GM03348 (cell line): ENCODE data around the gene NADSYN1.

Experiments used
- DNase-seq: peaks from one replicate; pipeline ENCODE4 v3.0.0; 2012; ENCODE audit warnings: low spot score

The NADSYN1 gene

DNA sequence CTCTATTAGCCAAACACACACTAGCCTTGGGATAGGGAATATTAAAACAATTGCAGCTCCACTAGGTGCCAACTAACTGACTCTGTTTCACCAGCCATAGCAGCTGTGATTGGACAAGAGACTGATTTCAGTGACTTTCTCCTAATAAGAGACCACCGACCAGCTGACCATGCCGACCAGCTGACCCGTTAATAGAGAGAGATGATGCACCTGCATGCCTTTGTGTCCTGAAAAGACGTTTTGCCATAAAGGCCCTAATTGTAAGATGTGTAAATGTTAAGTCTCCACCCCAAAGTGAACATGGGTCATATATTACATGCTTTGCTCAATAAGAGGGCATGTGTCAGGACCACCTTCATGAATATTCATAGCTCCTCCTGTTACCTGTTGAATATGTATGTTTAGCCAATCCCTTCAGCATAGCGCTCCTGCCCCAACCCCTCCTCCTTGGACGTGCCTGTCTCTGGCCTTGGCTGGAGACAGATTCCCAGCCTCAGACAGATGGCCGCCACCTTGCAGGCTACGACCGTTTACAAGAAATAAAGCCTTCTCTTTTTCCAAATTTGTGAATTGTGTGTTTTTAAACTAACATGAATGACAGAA lies 1.3 kb upstream of the NADSYN1 start:
- DNase-seq: no peak

- DNase-seq: peak; percentile 35
Observed at GRCh38 chr11:71452199-71453036, 585 bp upstream of the NADSYN1 start.

DNA sequence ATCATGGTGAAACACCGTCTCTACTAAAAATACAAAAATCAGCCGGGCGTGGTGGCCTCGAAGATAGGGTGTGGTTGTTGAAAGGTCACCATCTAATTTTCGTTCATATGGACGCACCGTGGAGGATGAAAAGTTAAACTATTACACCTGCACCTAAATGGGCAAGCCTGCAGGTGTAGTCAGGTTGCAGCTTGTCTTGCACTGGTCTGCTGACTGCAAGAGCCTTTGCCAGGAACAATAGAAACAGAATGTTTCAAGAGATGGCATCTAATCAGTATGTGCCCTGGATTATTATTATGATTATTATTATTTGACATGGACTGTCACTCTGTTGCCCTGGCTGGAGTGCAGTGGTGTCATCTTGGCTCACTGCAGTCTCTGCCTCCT lies 908 bp downstream of the NADSYN1 start:
- no peak for DNase-seq

DNA sequence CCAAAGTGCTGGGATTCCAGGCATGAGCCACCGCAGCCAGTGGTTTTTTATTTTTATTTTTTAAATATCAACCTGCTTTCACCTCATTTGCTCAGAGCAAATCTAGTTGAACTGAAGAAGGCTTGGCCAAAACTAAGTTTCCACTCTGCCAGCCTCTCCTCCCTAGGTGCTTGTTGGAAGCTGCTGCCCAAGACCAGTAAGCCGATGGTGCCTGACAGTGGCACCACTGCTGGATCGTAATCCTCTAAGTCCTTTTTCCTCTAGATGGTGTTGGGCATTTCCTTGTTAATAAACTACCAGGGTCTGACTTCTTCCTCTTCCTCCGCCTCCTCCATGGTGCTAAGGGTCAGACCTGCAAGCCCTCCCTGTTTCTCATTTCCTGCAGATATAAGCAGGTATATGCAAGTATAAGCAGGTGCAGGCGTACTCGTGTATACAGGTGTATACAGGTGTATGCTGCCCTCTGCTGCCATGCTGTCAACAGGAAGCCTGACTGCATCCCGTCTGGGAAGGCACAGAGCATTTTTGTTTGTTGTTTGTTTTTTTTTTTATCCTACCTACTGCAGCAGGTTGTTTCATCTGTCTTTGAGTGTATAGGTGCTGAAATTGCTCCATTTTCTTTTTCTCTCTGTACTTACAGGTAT lies 1.6 kb downstream of the NADSYN1 start:
- no peak for DNase-seq

DNA sequence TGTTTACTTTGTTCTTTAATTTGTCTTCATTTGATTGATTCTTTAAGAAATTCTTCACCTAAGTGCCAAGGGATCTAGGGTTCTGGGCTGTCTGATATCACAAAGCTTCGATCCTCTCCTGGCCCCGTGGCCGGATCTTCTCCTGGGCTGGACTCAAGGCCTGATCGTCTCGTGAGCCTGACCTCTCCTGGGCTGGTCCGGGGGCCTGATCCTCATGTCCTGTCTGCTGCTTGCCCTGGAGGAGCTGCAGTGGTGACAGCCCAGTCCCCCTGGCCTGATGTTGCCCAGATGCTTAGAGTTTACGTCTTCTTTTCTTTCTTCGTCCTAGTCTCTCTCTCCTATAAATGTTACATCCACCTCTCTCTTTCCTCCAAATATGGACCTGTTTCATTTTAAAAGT lies 3.3 kb downstream of the NADSYN1 start:
- no peak for DNase-seq

GRCh38 chr11:71456831-71457230 lies 3.8 kb downstream of the NADSYN1 start:
- no peak for DNase-seq

DNA sequence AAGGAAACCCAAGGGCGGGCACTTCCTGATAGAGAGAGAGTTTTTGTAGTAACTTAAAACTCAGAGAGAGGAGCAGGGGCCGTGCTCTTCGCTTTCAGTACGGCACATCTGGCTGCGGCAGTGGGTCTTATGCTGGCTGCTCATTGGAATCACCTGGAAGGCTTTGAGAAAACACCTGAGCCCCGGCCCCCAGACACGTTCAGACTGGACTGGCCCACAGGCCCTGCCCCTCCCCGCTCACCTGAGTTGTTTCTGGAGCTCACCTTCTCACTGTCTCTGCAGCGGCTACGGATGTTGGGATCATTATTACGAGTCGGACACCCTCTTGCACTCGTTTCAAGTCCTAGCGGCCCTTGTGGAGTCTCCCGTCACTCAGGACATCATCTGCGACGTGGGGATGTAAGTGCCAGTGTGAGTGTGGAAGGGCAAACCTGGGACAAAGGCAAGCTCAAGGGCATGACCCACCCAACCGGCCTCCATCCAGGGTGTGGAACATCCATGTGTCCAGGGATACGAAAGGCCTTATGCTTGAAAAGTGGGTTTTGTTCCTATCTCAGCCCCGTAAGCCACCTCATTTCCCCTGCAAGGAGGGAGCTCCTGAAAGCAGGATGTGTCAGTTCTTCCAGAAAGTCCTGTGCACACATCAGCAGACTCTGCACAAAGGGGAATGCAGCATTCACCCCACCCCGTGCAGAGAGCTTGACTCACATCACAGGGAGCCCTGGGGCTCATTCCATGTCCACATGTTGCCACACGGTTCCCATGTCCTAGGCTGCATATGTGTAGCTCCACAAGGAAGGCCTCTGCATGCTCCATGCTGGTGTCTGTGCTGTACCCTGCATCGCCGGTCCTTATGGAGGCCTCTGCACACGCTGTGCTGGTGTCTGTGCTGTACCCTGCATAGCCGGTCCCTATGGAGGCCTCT lies 5.4 kb downstream of the NADSYN1 start:
- no peak for DNase-seq

DNA sequence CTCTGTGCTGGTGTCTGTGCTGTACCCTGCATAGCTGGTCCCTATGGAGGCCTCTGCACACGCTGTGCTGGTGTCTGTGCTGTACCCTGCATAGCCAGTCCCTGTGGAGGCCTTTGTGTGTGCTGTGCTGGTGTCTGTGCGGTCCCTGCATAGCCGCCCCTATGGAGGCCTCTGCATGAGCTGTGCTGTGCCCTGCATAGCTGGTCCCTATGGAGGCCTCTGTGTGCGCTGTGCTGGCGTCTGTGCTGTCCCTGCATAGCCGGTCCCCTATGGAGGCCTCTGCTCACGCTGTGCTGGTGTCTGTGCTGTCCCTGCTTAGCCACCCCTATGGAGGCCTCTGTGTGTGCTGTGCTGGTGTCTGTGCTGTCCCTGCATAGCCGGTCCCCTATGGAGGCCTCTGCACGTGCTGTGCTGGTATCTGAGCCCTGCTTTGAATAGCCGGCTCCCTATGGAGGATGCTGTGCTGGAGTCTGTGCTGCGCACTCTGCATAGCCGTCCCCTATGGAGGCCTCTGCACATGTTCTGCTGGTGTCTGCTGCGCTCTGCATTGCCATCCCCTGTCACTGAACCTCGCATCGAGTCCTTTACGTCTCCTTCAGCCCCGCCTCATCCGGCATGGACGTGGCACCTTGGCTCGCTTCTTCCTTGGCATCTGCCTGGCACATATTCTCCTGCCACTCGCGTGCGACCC lies 6.2 kb downstream of the NADSYN1 start:
- DNase-seq: no peak

DNA sequence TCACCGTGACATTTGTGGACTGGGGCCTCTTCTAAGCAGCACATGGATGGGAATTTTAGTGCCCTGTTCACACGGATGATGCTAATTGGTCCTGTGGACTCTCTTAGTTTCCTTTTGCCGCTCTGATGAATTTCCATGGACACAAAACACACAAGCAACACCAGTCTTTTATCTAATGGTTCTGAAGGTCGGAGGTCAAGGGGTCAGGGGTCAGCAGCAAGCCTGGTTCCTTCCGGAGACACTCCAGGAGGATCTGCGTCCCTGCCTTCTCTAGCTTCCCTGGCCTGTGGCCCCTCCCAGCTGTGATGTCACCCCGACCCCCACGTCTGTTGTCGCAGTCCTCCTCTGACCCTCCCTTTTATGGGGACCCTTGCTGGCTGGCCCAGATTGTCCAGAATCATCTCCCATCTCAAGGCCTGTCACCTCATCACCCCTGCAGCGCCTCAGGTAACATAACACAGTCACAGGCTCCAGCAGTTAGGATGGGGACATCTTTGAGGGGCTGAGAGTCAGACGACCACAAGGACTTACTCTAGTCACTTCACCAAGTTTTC lies 6.8 kb downstream of the NADSYN1 start:
- DNase-seq: no peak

DNA sequence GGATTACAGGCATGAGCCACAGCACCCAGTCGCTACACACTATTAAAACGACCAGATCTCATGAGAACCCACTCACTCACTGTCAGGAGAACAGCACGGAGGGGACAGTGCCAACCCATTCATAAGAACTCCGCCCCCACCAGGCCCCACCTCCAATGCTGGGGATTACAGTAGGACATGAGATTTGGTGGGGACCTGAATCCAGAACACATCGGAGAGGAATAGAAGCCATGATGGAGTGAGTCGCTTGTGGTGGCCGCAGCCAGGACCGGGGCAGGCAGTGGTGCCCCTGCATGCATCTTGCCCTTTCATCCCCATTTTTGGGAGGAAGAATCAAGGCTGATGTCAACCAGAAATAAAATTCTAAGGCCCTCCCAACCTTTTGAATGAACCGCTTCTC lies 8.7 kb downstream of the NADSYN1 start:
- DNase-seq: no peak

- DNase-seq: no peak
Observed at GRCh38 chr11:71462726-71463125, 9.7 kb downstream of the NADSYN1 start.

- DNase-seq: no peak
Observed at GRCh38 chr11:71463331-71464211, 10.6 kb downstream of the NADSYN1 start.

DNA sequence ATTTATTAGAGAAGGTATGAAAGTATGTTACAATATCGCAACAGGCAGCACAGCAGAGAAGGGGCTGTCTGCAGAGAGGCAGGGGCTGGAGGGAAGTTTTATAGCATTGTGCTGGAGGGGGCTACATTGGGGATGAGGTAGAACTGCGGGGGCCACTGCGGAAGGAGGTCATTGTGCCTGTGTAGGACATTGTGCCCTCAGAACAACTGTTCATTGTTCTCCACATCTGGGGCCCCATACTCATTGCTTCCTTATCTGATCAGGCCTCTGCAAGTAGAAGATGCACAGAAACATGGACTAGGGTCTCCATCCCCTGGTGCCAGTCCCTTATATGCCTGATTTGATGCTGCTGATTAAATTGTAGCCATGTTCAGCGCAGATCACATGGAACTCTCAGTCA lies 12.1 kb downstream of the NADSYN1 start:
- no peak for DNase-seq

DNA sequence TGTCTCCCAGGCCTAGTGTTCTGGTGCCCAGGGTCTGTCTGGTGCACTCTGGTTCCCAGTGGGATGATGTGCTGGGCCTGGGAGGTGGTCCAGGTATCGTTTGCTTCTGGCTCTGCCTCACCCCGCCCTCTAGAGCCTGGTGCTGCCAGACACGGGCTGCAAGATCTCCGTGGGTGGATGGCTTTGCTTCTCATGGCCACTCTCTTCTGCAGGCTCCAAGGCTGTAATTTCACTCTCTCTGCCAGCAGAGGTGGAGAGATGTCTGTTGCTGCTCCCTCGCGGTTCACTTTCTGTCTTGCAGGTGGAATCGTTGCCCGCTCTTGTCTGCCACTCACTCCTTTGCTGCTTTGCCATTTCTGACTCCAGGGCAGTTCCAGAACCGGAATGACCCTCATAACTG lies 13.4 kb downstream of the NADSYN1 start:
- DNase-seq: no peak

DNA sequence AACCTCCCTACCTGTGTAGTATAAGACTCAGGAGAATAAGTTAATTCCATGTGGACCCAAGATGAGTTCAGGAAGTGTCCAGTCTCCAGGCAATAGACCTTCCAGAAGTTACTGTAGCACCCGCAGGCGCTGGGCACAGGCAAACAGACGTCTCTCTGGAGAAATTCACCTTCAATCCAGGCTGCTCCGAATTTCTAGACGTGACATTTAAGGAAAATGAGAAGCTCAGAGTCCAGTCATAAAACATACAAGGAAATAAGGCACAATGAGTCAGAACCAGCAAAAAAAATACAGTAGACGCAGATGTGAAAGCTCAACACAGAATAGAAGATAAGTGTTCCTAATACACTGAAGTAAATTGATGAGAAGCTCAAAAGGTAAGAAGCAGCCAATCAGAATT lies 14.2 kb downstream of the NADSYN1 start:
- no peak for DNase-seq

DNA sequence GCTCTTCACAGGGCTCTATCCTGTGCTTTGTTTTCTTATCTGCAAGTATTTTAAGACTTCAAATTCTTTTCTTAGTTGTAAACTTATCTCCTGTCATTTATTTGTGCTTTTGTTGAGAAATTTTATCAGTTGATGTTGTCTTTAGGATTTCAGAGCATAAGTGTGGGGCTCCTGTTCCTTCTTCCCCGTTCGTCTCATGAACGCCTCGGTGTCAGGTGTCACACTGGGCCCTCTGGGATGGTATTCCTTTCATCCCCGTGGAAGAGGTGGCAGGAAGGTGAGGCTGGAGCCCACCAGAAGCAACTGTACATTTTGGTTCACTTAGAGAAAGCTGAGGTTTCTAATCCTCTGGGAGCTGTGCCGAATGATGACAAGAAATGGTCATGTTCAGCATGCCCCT lies 17.9 kb downstream of the NADSYN1 start:
- DNase-seq: no peak

DNA sequence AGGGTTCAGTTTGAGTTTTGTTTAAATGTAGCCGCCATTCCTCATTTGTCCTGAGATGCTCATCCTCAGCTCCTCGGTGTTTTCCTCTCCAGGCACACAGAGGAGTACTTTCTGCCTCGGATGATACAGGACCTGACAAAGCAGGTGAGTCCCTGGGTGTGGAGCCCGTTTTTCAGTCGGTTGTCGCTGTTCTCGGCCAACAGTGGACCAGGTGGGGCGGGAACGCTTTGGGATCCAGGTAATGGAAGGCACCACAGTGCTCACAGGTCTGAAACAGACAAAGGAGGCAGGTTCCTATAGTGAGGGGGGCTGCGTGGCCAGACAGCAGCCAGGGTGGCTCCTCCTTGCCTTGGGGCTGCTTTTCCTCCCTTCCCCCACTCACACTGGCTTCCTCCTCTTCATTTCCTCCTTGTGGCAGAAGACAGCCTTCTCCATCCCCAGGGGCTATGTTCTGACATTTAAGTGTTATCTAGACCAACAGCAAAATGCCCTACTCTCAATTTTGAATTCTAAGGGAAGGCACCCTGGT lies 19.4 kb downstream of the NADSYN1 start:
- no peak for DNase-seq

DNA sequence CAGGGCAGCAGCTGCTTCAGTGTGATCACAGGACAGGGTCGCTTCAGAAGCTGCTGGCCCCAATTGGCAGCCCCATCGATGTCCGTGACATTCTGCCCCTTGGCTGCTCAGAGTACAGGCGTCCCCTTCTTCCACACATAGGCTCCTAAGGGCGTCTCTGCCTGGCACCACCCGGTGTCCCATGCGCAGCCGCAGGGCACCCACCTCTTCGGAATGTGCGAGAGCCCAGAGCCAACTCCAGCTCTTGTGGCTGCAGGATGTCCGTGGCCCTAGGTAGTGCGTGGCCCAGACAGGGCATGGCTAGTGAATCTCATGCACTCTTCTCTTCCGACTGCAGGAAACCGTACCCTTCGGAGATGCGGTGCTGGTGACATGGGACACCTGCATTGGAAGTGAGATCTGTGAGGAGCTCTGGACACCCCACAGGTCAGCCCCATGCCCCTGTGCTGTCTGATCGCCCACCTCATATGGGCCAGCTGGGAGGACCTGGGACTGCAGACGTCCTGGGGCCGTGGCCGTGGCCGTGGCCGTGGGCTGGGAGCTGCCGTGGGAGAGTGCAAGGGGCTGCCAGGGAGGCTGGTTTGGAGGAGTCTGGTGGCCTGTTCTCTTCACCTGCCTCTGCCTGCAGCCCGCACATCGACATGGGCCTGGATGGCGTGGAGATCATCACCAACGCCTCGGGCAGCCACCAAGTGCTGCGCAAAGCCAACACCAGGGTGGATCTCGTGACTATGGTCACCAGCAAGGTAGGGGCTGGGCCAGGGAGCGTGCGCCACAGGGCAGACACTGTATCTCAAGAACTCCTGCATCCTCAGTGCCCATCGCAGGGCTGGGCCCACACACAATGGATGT lies 20.2 kb downstream of the NADSYN1 start:
- DNase-seq: no peak

DNA sequence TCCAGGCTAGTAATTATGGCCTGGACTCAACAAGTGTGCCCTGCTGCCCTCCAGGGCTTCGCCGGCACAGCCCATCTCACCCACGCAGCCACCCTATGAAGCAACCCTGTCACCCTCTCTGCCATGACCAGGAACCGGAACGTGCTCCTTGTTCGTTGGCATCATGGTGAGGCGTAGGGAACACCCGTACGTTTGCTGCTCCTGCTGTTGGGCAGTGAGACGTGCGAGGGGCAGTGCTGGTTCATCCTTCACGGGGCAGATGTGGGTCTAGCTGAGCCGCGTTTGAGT lies 20.7 kb downstream of the NADSYN1 start:
- DNase-seq: no peak
